ENCODE measurements around the gene NGFR.

Gene NGFR

GRCh38 chr17:49518346-49519078 lies 23.4 kb downstream of the NGFR start:
- no peak for DNase-seq

- DNase-seq: no peak
These were observed 24.7 kb downstream of the NGFR start for GRCh38 chr17:49519781-49520180.

GRCh38 chr17:49520386-49521087 lies 25.4 kb downstream of the NGFR start:
- no peak for DNase-seq

GRCh38 chr17:49521088-49521450 lies 26.0 kb downstream of the NGFR start:
- no peak for DNase-seq

GRCh38 chr17:49521471-49522356 lies 26.6 kb downstream of the NGFR start:
- DNase-seq: no peak

GRCh38 chr17:49522357-49522890 lies 27.3 kb downstream of the NGFR start:
- DNase-seq: no peak

- DNase-seq: no peak
These were observed 28.1 kb downstream of the NGFR start for GRCh38 chr17:49523196-49523595.

- peak; percentile 7 to 38 for DNase-seq
These were observed 28.8 kb downstream of the NGFR start for GRCh38 chr17:49523706-49524472.

- DNase-seq: no peak
These were observed 29.6 kb downstream of the NGFR start for GRCh38 chr17:49524473-49525359.

- no peak for DNase-seq
These were observed 31.0 kb downstream of the NGFR start for GRCh38 chr17:49525831-49526741.

- no peak for DNase-seq
These were observed 33.0 kb downstream of the NGFR start for GRCh38 chr17:49527927-49528651.

GRCh38 chr17:49528966-49529365 lies 33.9 kb downstream of the NGFR start:
- DNase-seq: no peak

GRCh38 chr17:49530118-49530517 lies 35.0 kb downstream of the NGFR start:
- no peak for DNase-seq

- no peak for DNase-seq
These were observed 48.8 kb downstream of the NGFR start for GRCh38 chr17:49543860-49544259.

- no peak for DNase-seq
These were observed 50.0 kb downstream of the NGFR start for GRCh38 chr17:49545007-49545660.

- no peak for DNase-seq
These were observed 50.9 kb downstream of the NGFR start for GRCh38 chr17:49545806-49546545.

GRCh38 chr17:49546546-49547535 lies 51.7 kb downstream of the NGFR start:
- no peak for DNase-seq
